ENCODE results near the gene CILP2.
A peak's percentile ranks its signal among the peaks of the same experiment; 100 is the strongest.

The CILP2 gene

DNA sequence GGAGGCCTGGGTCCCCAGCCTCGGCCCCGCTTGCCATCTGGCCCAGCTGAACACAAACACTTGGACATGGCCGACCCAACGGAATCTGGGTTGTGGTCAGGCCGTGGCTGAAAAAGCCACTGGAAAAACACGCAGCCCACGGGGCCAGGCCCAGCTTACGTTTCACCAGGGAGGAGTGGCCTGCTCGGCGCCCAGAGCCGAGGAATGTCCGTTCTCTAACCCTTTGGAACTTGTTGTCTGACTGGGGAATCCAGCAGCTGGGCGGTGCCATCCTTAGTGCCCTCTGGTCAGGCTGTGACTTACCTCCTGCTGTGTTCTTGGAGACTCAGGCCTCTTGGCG lies 13.8 kb downstream of the CILP2 start:
- no peaks in the 10 kb centered on the region for H3K79me2 ChIP-seq (ENCODE audit: insufficient read depth, low read length)
- no peaks in the 10 kb centered on the region for H3K9me2 ChIP-seq (replicated peaks; ENCODE audit: low read depth, low read length)
- no peaks in the 10 kb centered on the region for H3F3A ChIP-seq (ENCODE audit: low read depth)
- no peak for TF ChIP-seq EZH2phosphoT487 (IDR thresholded peaks at IDR 0.05; ENCODE audit: borderline replicate concordance)
- TF ChIP-seq, protein P1, sequence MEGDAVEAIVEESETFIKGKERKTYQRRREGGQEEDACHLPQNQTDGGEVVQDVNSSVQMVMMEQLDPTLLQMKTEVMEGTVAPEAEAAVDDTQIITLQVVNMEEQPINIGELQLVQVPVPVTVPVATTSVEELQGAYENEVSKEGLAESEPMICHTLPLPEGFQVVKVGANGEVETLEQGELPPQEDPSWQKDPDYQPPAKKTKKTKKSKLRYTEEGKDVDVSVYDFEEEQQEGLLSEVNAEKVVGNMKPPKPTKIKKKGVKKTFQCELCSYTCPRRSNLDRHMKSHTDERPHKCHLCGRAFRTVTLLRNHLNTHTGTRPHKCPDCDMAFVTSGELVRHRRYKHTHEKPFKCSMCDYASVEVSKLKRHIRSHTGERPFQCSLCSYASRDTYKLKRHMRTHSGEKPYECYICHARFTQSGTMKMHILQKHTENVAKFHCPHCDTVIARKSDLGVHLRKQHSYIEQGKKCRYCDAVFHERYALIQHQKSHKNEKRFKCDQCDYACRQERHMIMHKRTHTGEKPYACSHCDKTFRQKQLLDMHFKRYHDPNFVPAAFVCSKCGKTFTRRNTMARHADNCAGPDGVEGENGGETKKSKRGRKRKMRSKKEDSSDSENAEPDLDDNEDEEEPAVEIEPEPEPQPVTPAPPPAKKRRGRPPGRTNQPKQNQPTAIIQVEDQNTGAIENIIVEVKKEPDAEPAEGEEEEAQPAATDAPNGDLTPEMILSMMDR (conservative IDR thresholded peaks at IDR 0.05; ENCODE audit: low read length) = no peak
- H3K36me3 ChIP-seq (ENCODE audit: insufficient read depth, low read length) = no peaks in the 10 kb centered on the region
- no peak overlapping the region for H3K4me3 ChIP-seq (ENCODE audit: low read length, poor library complexity, severe bottlenecking)
- no peak overlapping the region for H2AFZ ChIP-seq (ENCODE audit: low read length)
- no peak overlapping the region for H3K9ac ChIP-seq (ENCODE audit: low read depth, low read length, poor library complexity, severe bottlenecking)
- no peak overlapping the region for H3K4me2 ChIP-seq (ENCODE audit: low read depth, low read length, poor library complexity, severe bottlenecking)
- no peaks in the 10 kb centered on the region for H3K9me3 ChIP-seq (ENCODE audit: insufficient read depth, low read depth, low read length)
- H4K20me1 ChIP-seq (ENCODE audit: insufficient read depth, low read length, poor library complexity, severe bottlenecking) = no peaks in the 10 kb centered on the region
- H3K27me3 ChIP-seq (ENCODE audit: insufficient read depth, low read length, poor library complexity, severe bottlenecking) = no peaks in the 10 kb centered on the region
- H3K4me1 ChIP-seq (ENCODE audit: insufficient read depth, low read length, poor library complexity, severe bottlenecking) = no peaks in the 10 kb centered on the region

DNA sequence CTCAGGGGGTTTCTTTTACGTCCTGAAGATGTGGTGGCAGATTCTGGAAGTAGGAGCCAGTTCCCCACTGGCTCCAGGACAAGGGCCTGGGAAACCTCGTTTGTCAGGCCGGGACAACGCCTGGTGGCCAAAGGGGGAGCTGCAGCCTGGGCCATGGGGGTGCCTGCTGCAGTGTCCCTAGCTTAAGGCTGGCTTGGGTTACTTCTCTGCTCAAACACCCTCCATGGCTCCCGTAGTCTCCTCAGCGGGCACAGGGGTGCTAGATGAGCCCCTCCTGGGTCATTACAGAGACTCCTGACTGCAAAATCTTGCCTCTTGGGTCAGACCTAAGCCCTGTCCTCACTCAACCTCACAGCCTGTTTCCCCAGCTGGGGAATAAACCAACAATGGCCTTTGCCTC lies 14.7 kb downstream of the CILP2 start:
- Histone ChIP-seq H3K4me2 (ENCODE audit: low read depth, low read length, poor library complexity, severe bottlenecking) (no peak overlapping the region), H4K20me1 (ENCODE audit: insufficient read depth, low read length, poor library complexity, severe bottlenecking) (no peaks in the 10 kb centered on the region), H3K79me2 (ENCODE audit: insufficient read depth, low read length) (no peaks in the 10 kb centered on the region), H3K9ac (ENCODE audit: low read depth, low read length, poor library complexity, severe bottlenecking) (no peak overlapping the region), H3K9me2 (replicated peaks; ENCODE audit: low read depth, low read length) (no peaks in the 10 kb centered on the region), H3K4me1 (ENCODE audit: insufficient read depth, low read length, poor library complexity, severe bottlenecking) (no peaks in the 10 kb centered on the region), H3K4me3 (ENCODE audit: low read length, poor library complexity, severe bottlenecking) (no peak overlapping the region), H3K36me3 (ENCODE audit: insufficient read depth, low read length) (no peaks in the 10 kb centered on the region), H3K9me3 (ENCODE audit: insufficient read depth, low read depth, low read length) (no peaks in the 10 kb centered on the region), H3F3A (ENCODE audit: low read depth) (no peaks in the 10 kb centered on the region), H3K27me3 (ENCODE audit: insufficient read depth, low read length, poor library complexity, severe bottlenecking) (no peaks in the 10 kb centered on the region), H2AFZ (ENCODE audit: low read length) (no peak overlapping the region)
- no peak for TF ChIP-seq EZH2phosphoT487 (IDR thresholded peaks at IDR 0.05; ENCODE audit: borderline replicate concordance)
- TF ChIP-seq, protein P1 (conservative IDR thresholded peaks at IDR 0.05; ENCODE audit: low read length) = peak; percentile 43

DNA sequence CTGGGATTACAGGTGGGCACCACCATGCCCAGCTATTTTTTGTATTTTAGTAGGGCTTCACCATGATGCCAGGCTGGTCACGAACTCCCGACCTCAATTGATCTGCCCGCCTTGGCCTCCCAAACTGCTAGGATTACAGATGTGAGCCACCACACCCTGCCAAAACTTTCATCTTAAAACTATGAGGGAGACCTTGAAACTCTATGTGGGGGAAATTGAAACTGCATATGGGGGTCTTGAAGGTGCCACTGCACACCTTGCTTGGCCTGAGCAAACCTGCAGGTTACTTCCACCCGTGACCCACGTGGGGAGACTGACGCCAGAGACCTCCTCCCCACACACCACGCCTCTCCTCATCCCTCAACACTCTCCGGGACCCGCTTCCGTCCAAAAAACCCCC lies 15.6 kb downstream of the CILP2 start:
- H3K4me2 ChIP-seq (ENCODE audit: low read depth, low read length, poor library complexity, severe bottlenecking) = no peak overlapping the region
- H3K4me1 ChIP-seq (ENCODE audit: insufficient read depth, low read length, poor library complexity, severe bottlenecking) = no peaks in the 10 kb centered on the region
- H2AFZ ChIP-seq (ENCODE audit: low read length) = no peak overlapping the region
- no peaks in the 10 kb centered on the region for H3F3A ChIP-seq (ENCODE audit: low read depth)
- no peaks in the 10 kb centered on the region for H3K9me2 ChIP-seq (replicated peaks; ENCODE audit: low read depth, low read length)
- no peaks in the 10 kb centered on the region for H3K27me3 ChIP-seq (ENCODE audit: insufficient read depth, low read length, poor library complexity, severe bottlenecking)
- H3K79me2 ChIP-seq (ENCODE audit: insufficient read depth, low read length) = no peaks in the 10 kb centered on the region
- H4K20me1 ChIP-seq (ENCODE audit: insufficient read depth, low read length, poor library complexity, severe bottlenecking) = no peaks in the 10 kb centered on the region
- TF ChIP-seq, protein P1 (conservative IDR thresholded peaks at IDR 0.05; ENCODE audit: low read length) = no peak
- TF ChIP-seq EZH2phosphoT487 (IDR thresholded peaks at IDR 0.05; ENCODE audit: borderline replicate concordance) = no peak
- H3K9me3 ChIP-seq (ENCODE audit: insufficient read depth, low read depth, low read length) = no peaks in the 10 kb centered on the region
- no peaks in the 10 kb centered on the region for H3K36me3 ChIP-seq (ENCODE audit: insufficient read depth, low read length)
- H3K4me3 ChIP-seq (ENCODE audit: low read length, poor library complexity, severe bottlenecking) = no peak overlapping the region
- no peak overlapping the region for H3K9ac ChIP-seq (ENCODE audit: low read depth, low read length, poor library complexity, severe bottlenecking)
